ENCODE results near the gene ATP1B4. TPM values are rescaled to one million over a fixed set of nuclear protein-coding genes. Genes with fewer than 3 reads are reported as not detected.
"Not testable (repeated sequence)": the region's sequence is repeated elsewhere in the genome, so short reads cannot be mapped to it uniquely, and the experiment has no call there.

Gene ATP1B4
- total and polyA plus RNA-seq, 9 donors, result not detected

- TF ChIP-seq EP300 (IDR thresholded peaks at IDR 0.05) (no peak), POLR2A (IDR thresholded peaks at IDR 0.05) (no peak), CTCF (IDR thresholded peaks at IDR 0.05) (no peak)
- WGBS, 3 donors, result 56 to 75% (median 68%) methylated on average over 1 of the region's 1 CpG
- Histone ChIP-seq H3K4me1 (ENCODE audit: insufficient read depth) (no peaks in the 10 kb centered on the region), H3K27me3 (no peaks in the 10 kb centered on the region), H3K4me3 (no peak overlapping the region), H3K9me3 (peaks cover 0 to 9% of the 10 kb centered on the region in 2 donors), H3K36me3 (no peaks in the 10 kb centered on the region), H3K27ac (no peak overlapping the region)
- no peak for DNase-seq
- intact Hi-C loops (cut with DNase I), result no loop called here
Measured at GRCh38 chrX:120334603-120335002, 27.3 kb upstream of the ATP1B4 start.

GRCh38 chrX:120335289-120335688 lies 26.6 kb upstream of the ATP1B4 start:
- Histone ChIP-seq H3K4me3 (no peak overlapping the region), H3K9me3 (peaks cover 0 to 9% of the 10 kb centered on the region in 2 donors), H3K27ac (no peak overlapping the region), H3K4me1 (ENCODE audit: insufficient read depth) (no peaks in the 10 kb centered on the region), H3K27me3 (no peaks in the 10 kb centered on the region), H3K36me3 (no peaks in the 10 kb centered on the region)
- no peak for DNase-seq
- 52 to 59% (median 57%) methylated on average over 2 of the region's 2 CpGs for WGBS, 3 donors
- intact Hi-C loops (cut with DNase I), result no loop called here
- TF ChIP-seq POLR2A (IDR thresholded peaks at IDR 0.05) (no peak), CTCF (IDR thresholded peaks at IDR 0.05) (no peak), EP300 (IDR thresholded peaks at IDR 0.05) (no peak)

- no peak for TF ChIP-seq CTCF (IDR thresholded peaks at IDR 0.05)
- TF ChIP-seq EP300 (IDR thresholded peaks at IDR 0.05), result no peak
- no peak for TF ChIP-seq POLR2A (IDR thresholded peaks at IDR 0.05)
- Histone ChIP-seq H3K4me1 (ENCODE audit: insufficient read depth) (no peaks in the 10 kb centered on the region), H3K27ac (no peak overlapping the region), H3K36me3 (no peaks in the 10 kb centered on the region), H3K27me3 (no peaks in the 10 kb centered on the region), H3K4me3 (no peak overlapping the region), H3K9me3 (peaks cover 0 to 9% of the 10 kb centered on the region in 2 donors)
- no peak for DNase-seq
- intact Hi-C loops (cut with DNase I), result no loop called here
Measured at GRCh38 chrX:120336899-120337298, 25.0 kb upstream of the ATP1B4 start.

GRCh38 chrX:120344566-120344965 lies 17.3 kb upstream of the ATP1B4 start:
- DNase-seq; H3K4me3 ChIP-seq; intact Hi-C loops (cut with DNase I); H3K36me3 ChIP-seq; H3K9me3 ChIP-seq; H3K27me3 ChIP-seq; H3K4me1 ChIP-seq (ENCODE audit: insufficient read depth); H3K27ac ChIP-seq: not testable (repeated sequence)
- 71 to 72% (median 71%) methylated on average over 11 of the region's 11 CpGs for whole genome bisulfite sequencing, 3 donors

- no peak overlapping the region for H3K4me3 ChIP-seq
- no peaks in the 10 kb centered on the region for H3K4me1 ChIP-seq (ENCODE audit: insufficient read depth)
- no peak overlapping the region for H3K27ac ChIP-seq
- WGBS, 3 donors, result 61 to 73% (median 68%) methylated on average over 4 of the region's 4 CpGs
- H3K9me3 ChIP-seq, result no peaks in the 10 kb centered on the region
- intact Hi-C loops (cut with DNase I), result no loop called here
- no peaks in the 10 kb centered on the region for H3K27me3 ChIP-seq
- DNase-seq, result no peak
- TF ChIP-seq EP300 (IDR thresholded peaks at IDR 0.05) (no peak), POLR2A (IDR thresholded peaks at IDR 0.05) (no peak), CTCF (IDR thresholded peaks at IDR 0.05) (no peak)
- no peaks in the 10 kb centered on the region for H3K36me3 ChIP-seq
Measured at GRCh38 chrX:120350450-120351138, 11.3 kb upstream of the ATP1B4 start.
